Progenitor cell of endocrine pancreas (in vitro differentiated cells): ENCODE results near the gene ARHGEF5. TPM values are rescaled to one million over a fixed set of nuclear protein-coding genes. Genes with fewer than 3 reads are reported as not detected.

ENCODE experiments used
- DNase-seq: peaks from one replicate; pipeline ENCODE4 v3.0.0; 2021; ENCODE audit warnings: low spot score; ENCODE audit not compliant: unreplicated experiment
- H3K27ac Mint-ChIP-seq: 2 replicates; pipeline ENCODE4 v1.8.0; 2021; ENCODE audit warnings: mild to moderate bottlenecking, moderate library complexity, mixed read lengths
- H3K27me3 Mint-ChIP-seq: 2 replicates; pipeline ENCODE4 v1.8.0; 2021; ENCODE audit warnings: mixed read lengths
- H3K36me3 Mint-ChIP-seq: 2 replicates; pipeline ENCODE4 v1.8.0; 2022; ENCODE audit warnings: mixed read lengths; ENCODE audit not compliant: insufficient read depth
- H3K4me1 Mint-ChIP-seq: 2 replicates; pipeline ENCODE4 v1.8.0; 2021; ENCODE audit warnings: low read depth, mixed read lengths
- H3K4me3 Mint-ChIP-seq: 2 replicates; pipeline ENCODE4 v1.8.0; 2021; ENCODE audit warnings: low read depth, mild to moderate bottlenecking, moderate library complexity, mixed read lengths
- H3K9me3 Mint-ChIP-seq: 2 replicates; pipeline ENCODE4 v1.8.0; 2021; ENCODE audit warnings: low read depth, mixed read lengths
- total RNA-seq: library from RNA; stranded (reverse); gene quantifications from 2 replicates; pipeline ENCODE4 v1.2.1, GENCODE V29; 2021
- TF ChIP-seq, protein P1 (sequence below): fragments of 200-600 bp; sonication (generic); IDR thresholded peaks from one replicate; pipeline ENCODE4 v1.5.0; 2021; ENCODE audit warnings: antibody characterized with exemption, mild to moderate bottlenecking; ENCODE audit not compliant: unreplicated experiment

Gene ARHGEF5
- total RNA-seq, 1 donor from 2014 or later, result 46.6 TPM

DNA sequence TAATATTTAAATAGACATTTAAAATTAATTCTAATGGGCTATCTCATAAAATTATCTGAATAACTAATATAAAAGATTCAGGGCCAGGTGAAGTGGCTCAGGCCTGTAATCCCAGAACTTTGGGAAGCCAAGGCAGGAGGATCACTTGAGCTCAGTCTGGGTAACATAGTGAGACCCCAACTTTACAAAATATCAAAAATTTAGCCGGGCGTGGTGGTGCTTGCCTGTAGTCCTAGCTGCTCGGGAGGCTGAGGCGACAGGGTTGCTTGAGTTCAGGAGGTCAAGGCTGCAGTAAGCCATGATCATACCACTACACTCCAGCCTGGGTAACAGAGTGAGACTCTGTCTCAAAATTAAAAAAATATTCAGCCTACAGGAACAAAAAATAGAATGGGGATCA lies 35.8 kb downstream of the ARHGEF5 start:
- H3K4me3 Mint-ChIP-seq, result no peak overlapping the region
- H3K27me3 Mint-ChIP-seq, result peaks cover 5% of the 10 kb centered on the region
- TF ChIP-seq, protein P1, sequence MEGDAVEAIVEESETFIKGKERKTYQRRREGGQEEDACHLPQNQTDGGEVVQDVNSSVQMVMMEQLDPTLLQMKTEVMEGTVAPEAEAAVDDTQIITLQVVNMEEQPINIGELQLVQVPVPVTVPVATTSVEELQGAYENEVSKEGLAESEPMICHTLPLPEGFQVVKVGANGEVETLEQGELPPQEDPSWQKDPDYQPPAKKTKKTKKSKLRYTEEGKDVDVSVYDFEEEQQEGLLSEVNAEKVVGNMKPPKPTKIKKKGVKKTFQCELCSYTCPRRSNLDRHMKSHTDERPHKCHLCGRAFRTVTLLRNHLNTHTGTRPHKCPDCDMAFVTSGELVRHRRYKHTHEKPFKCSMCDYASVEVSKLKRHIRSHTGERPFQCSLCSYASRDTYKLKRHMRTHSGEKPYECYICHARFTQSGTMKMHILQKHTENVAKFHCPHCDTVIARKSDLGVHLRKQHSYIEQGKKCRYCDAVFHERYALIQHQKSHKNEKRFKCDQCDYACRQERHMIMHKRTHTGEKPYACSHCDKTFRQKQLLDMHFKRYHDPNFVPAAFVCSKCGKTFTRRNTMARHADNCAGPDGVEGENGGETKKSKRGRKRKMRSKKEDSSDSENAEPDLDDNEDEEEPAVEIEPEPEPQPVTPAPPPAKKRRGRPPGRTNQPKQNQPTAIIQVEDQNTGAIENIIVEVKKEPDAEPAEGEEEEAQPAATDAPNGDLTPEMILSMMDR, result no peak
- peaks cover 12% of the 10 kb centered on the region for H3K4me1 Mint-ChIP-seq
- no peak overlapping the region for H3K27ac Mint-ChIP-seq
- no peaks in the 10 kb centered on the region for H3K36me3 Mint-ChIP-seq
- H3K9me3 Mint-ChIP-seq, result peaks cover 3% of the 10 kb centered on the region
- no peak for DNase-seq

DNA sequence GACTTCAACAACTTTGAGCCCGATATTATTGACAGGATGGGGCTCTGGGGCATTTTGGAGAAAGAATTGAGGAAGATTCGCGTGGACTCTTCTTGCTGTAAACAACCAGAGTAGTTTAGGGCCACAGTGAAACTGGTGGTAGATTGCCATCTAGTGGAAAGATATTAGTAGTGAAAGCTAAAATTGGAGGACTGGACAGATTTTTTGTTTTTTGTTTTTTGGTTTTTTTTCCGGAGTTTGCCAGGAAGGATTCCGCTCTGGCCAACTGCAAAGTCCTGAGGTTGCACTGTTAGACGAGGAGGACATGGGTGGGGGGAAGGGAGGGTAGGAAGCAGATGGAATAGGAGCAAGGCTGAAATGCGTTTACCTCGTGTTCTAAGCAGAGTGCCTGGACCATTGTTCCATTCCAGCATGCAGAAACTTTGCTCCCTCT lies 36.6 kb downstream of the ARHGEF5 start:
- no peak for DNase-seq
- H3K36me3 Mint-ChIP-seq, result no peaks in the 10 kb centered on the region
- H3K4me1 Mint-ChIP-seq, result peaks cover 9% of the 10 kb centered on the region
- TF ChIP-seq, protein P1, result peak; percentile 75
- H3K9me3 Mint-ChIP-seq, result peaks cover 3% of the 10 kb centered on the region
- no peak overlapping the region for H3K4me3 Mint-ChIP-seq
- H3K27me3 Mint-ChIP-seq, result peaks cover 5% of the 10 kb centered on the region
- no peak overlapping the region for H3K27ac Mint-ChIP-seq

DNA sequence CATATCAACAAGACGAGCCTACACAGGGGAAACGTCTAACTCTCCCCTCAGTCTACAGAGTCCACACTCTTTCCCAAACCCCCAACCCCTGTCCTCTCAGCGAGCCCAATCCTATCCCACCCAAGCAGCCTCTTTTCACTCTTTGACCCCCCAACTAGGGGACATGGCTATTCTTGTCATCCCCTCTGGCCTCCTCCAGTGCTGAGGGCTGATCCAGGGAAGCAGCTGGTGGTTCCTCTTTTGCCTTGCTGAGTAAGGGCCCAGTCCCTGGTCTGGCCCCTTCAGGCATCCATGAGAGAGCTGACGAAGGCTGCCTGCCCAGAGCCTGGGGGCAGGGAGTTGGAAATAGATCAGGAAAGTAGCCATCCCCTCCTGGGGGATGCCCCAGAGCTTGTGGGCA lies 41.9 kb downstream of the ARHGEF5 start:
- Mint-ChIP-seq H3K36me3 (no peaks in the 10 kb centered on the region), H3K9me3 (peaks cover 3% of the 10 kb centered on the region), H3K4me3 (no peak overlapping the region), H3K27ac (peak overlapping the region; percentile 60), H3K27me3 (peaks cover 5% of the 10 kb centered on the region), H3K4me1 (no peaks in the 10 kb centered on the region)
- TF ChIP-seq, protein P1, result no peak
- DNase-seq, result no peak

DNA sequence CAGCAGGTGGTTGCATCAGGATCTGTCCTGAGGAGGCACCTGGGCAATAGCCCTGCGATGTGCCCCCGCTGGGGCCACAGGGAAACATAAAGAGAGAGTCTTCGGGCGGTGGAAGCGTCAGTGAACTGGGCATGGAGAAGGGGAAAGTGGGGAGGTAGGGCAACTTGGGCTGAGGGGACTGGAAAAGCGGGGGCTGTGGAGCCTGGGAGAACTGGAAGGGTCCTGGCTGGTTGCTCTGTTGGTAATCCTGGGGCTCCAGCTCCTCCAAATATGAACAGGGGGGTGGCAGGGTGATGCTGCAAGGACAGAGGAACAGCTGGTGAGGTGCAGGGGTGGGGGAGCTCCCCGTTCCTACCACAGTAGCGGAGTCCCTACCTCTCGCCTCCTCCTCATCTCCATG lies 43.1 kb downstream of the ARHGEF5 start:
- Mint-ChIP-seq H3K9me3 (peaks cover 3% of the 10 kb centered on the region), H3K27me3 (peaks cover 5% of the 10 kb centered on the region), H3K27ac (no peak overlapping the region), H3K4me1 (no peaks in the 10 kb centered on the region), H3K36me3 (no peaks in the 10 kb centered on the region), H3K4me3 (no peak overlapping the region)
- no peak for DNase-seq
- TF ChIP-seq, protein P1, result no peak

DNA sequence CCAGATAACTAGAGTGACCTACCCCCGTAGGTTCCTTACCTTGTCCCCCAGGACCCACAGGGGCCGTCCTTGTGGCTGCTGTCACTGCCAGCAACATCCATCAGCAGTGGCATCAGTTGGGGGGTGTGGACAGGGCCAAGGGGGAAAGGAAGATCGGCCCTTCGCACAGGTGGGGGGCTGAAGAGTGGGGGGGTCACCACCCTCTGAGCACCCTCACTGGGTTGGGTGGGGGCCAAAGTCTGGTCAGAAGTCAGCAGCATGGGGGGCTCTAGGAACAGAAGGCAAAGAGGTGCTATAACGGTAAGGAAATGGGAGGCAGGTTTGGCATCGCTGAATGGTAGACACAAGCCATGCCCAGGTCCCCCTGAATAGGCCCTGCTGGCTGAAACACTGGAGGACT lies 43.7 kb downstream of the ARHGEF5 start:
- Mint-ChIP-seq H3K4me3 (no peak overlapping the region), H3K27ac (no peak overlapping the region), H3K9me3 (peaks cover 3% of the 10 kb centered on the region), H3K4me1 (no peaks in the 10 kb centered on the region), H3K27me3 (peaks cover 5% of the 10 kb centered on the region), H3K36me3 (no peaks in the 10 kb centered on the region)
- TF ChIP-seq, protein P1, result no peak
- no peak for DNase-seq
